ENCODE data around the gene CDK9. TPM values are rescaled to one million over a fixed set of nuclear protein-coding genes. Genes with fewer than 3 reads are reported as not detected.

Gene CDK9
- total and polyA plus RNA-seq, 2 donors: 30.1 to 66.2 TPM

- WGBS: 79% methylated on average over 9 of the region's 9 CpGs
- H3K36me3 ChIP-seq (ENCODE audit: insufficient read depth): peaks cover 4% of the 10 kb centered on the region
Measured at GRCh38 chr9:127809002-127809539, 23.2 kb downstream of the CDK9 start.

GRCh38 chr9:127809540-127810377, 23.9 kb downstream of the CDK9 start:
- WGBS: 33% methylated on average over 56 of the region's 57 CpGs
- DNase-seq (ENCODE audit: extremely low spot score): no peak
- Histone ChIP-seq H3K27ac (ENCODE audit: low read depth) (no peak overlapping the region), H3K4me3 (ENCODE audit: low read depth, low read length) (no peak overlapping the region), H3K36me3 (ENCODE audit: insufficient read depth) (peaks cover 5% of the 10 kb centered on the region), H3K4me1 (ENCODE audit: insufficient read depth) (no peaks in the 10 kb centered on the region)

More at GRCh38 chr9:127809002-127809539, 23.2 kb downstream of the CDK9 start:
- Histone ChIP-seq H3K27ac (ENCODE audit: low read depth) (no peak overlapping the region), H3K4me1 (ENCODE audit: insufficient read depth) (no peaks in the 10 kb centered on the region), H3K4me3 (ENCODE audit: low read depth, low read length) (no peak overlapping the region)
- DNase-seq (ENCODE audit: extremely low spot score): no peak

- H3K4me3 ChIP-seq (ENCODE audit: low read depth, low read length): no peak overlapping the region
- H3K4me1 ChIP-seq (ENCODE audit: insufficient read depth): no peaks in the 10 kb centered on the region
- 97% methylated on average over 10 of the region's 10 CpGs for WGBS
- DNase-seq (ENCODE audit: extremely low spot score): no peak
- no peak overlapping the region for H3K27ac ChIP-seq (ENCODE audit: low read depth)
- peaks cover 5% of the 10 kb centered on the region for H3K36me3 ChIP-seq (ENCODE audit: insufficient read depth)
Measured at GRCh38 chr9:127810378-127811187, 24.7 kb downstream of the CDK9 start.

GRCh38 chr9:127812011-127812410, 26.2 kb downstream of the CDK9 start:
- 89% methylated on average over 6 of the region's 6 CpGs for WGBS
- peaks cover 5% of the 10 kb centered on the region for H3K36me3 ChIP-seq (ENCODE audit: insufficient read depth)

GRCh38 chr9:127812936-127813675, 27.3 kb downstream of the CDK9 start:
- no peak overlapping the region for H3K27ac ChIP-seq (ENCODE audit: low read depth)
- 92% methylated on average over 19 of the region's 19 CpGs for WGBS
- H3K4me1 ChIP-seq (ENCODE audit: insufficient read depth): no peaks in the 10 kb centered on the region
- DNase-seq (ENCODE audit: extremely low spot score): no peak
- H3K36me3 ChIP-seq (ENCODE audit: insufficient read depth): peaks cover 4% of the 10 kb centered on the region
- no peak overlapping the region for H3K4me3 ChIP-seq (ENCODE audit: low read depth, low read length)

More at GRCh38 chr9:127812011-127812410, 26.2 kb downstream of the CDK9 start:
- Histone ChIP-seq H3K4me1 (ENCODE audit: insufficient read depth) (no peaks in the 10 kb centered on the region), H3K4me3 (ENCODE audit: low read depth, low read length) (no peak overlapping the region), H3K27ac (ENCODE audit: low read depth) (no peak overlapping the region)
- no peak for DNase-seq (ENCODE audit: extremely low spot score)

- WGBS: 71% methylated on average over 9 of the region's 9 CpGs
- H3K27ac ChIP-seq (ENCODE audit: low read depth): no peak overlapping the region
- H3K36me3 ChIP-seq (ENCODE audit: insufficient read depth): peaks cover 2% of the 10 kb centered on the region
- no peaks in the 10 kb centered on the region for H3K4me1 ChIP-seq (ENCODE audit: insufficient read depth)
- no peak overlapping the region for H3K4me3 ChIP-seq (ENCODE audit: low read depth, low read length)
- DNase-seq (ENCODE audit: extremely low spot score): no peak
Measured at GRCh38 chr9:127813686-127814226, 27.9 kb downstream of the CDK9 start.

GRCh38 chr9:127814619-127815511, 29.0 kb downstream of the CDK9 start:
- Histone ChIP-seq H3K4me3 (ENCODE audit: low read depth, low read length) (no peak overlapping the region), H3K4me1 (ENCODE audit: insufficient read depth) (no peaks in the 10 kb centered on the region), H3K36me3 (ENCODE audit: insufficient read depth) (peaks cover 2% of the 10 kb centered on the region), H3K27ac (ENCODE audit: low read depth) (no peak overlapping the region)
- DNase-seq (ENCODE audit: extremely low spot score): no peak
- 88% methylated on average over 11 of the region's 11 CpGs for WGBS

- H3K27ac ChIP-seq (ENCODE audit: low read depth): no peak overlapping the region
- DNase-seq (ENCODE audit: extremely low spot score): no peak
- 87% methylated on average over 33 of the region's 33 CpGs for WGBS
- H3K4me3 ChIP-seq (ENCODE audit: low read depth, low read length): no peak overlapping the region
- H3K4me1 ChIP-seq (ENCODE audit: insufficient read depth): no peaks in the 10 kb centered on the region
- H3K36me3 ChIP-seq (ENCODE audit: insufficient read depth): peaks cover 2% of the 10 kb centered on the region
Measured at GRCh38 chr9:127815512-127816361, 29.9 kb downstream of the CDK9 start.

GRCh38 chr9:127816362-127816725, 30.5 kb downstream of the CDK9 start:
- Histone ChIP-seq H3K36me3 (ENCODE audit: insufficient read depth) (peaks cover 2% of the 10 kb centered on the region), H3K4me1 (ENCODE audit: insufficient read depth) (no peaks in the 10 kb centered on the region), H3K27ac (ENCODE audit: low read depth) (no peak overlapping the region), H3K4me3 (ENCODE audit: low read depth, low read length) (no peak overlapping the region)
- DNase-seq (ENCODE audit: extremely low spot score): no peak
- WGBS: 52% methylated on average over 3 of the region's 3 CpGs

- no peak overlapping the region for H3K4me3 ChIP-seq (ENCODE audit: low read depth, low read length)
- no peak overlapping the region for H3K27ac ChIP-seq (ENCODE audit: low read depth)
- no peaks in the 10 kb centered on the region for H3K4me1 ChIP-seq (ENCODE audit: insufficient read depth)
- no peak for DNase-seq (ENCODE audit: extremely low spot score)
- peaks cover 2% of the 10 kb centered on the region for H3K36me3 ChIP-seq (ENCODE audit: insufficient read depth)
- WGBS: 86% methylated on average over 8 of the region's 8 CpGs
Measured at GRCh38 chr9:127816728-127817127, 30.9 kb downstream of the CDK9 start.

- Histone ChIP-seq H3K36me3 (ENCODE audit: insufficient read depth) (peaks cover 2% of the 10 kb centered on the region), H3K4me1 (ENCODE audit: insufficient read depth) (no peaks in the 10 kb centered on the region), H3K4me3 (ENCODE audit: low read depth, low read length) (no peak overlapping the region), H3K27ac (ENCODE audit: low read depth) (no peak overlapping the region)
- WGBS: 86% methylated on average over 17 of the region's 17 CpGs
- no peak for DNase-seq (ENCODE audit: extremely low spot score)
Measured at GRCh38 chr9:127817881-127818434, 32.1 kb downstream of the CDK9 start.
